K562 (cell line): ENCODE results near the gene STC2. TPM values are rescaled to one million over a fixed set of nuclear protein-coding genes. Genes with fewer than 3 reads are reported as not detected.

Source experiments
- BCL6 ChIP-seq: fragments of 250-450 bp; sonication (Bioruptor Pico); IDR thresholded peaks from 2 replicates; pipeline ENCODE4 v1.4.0; 2020
- E2F6 ChIP-seq, 2 experiments: IDR thresholded peaks; 2 replicates each; pipeline ENCODE4 v1.6.1; 2011; ENCODE audit warnings: borderline replicate concordance in 1 of 2, control low read depth in 1 of 2, low read depth in 1 of 2, low read length in 1 of 2, mild to moderate bottlenecking in 1 of 2, mixed read lengths in 1 of 2, moderate library complexity in 1 of 2; ENCODE audit not compliant: insufficient read depth in 1 of 2, insufficient read length in 1 of 2, poor library complexity in 1 of 2, severe bottlenecking in 1 of 2; ENCODE audit errors: extremely low read depth in 1 of 2
- ETS1 ChIP-seq: conservative IDR thresholded peaks from 2 replicates; pipeline ENCODE4 v1.6.1; 2011; ENCODE audit warnings: low read depth, mild to moderate bottlenecking, low read length; ENCODE audit not compliant: control insufficient read depth
- FOXA1 ChIP-seq: fragments of 450-650 bp; IDR thresholded peaks from 2 replicates; pipeline ENCODE4 v1.6.1; 2016; ENCODE audit warnings: mild to moderate bottlenecking, borderline replicate concordance
- GATAD2B ChIP-seq: fragments of 450-650 bp; IDR thresholded peaks from 2 replicates; pipeline ENCODE4 v1.6.1; 2017; ENCODE audit warnings: mild to moderate bottlenecking, borderline replicate concordance
- HMGN3 ChIP-seq: IDR thresholded peaks from 2 replicates; pipeline ENCODE4 v1.6.1; 2011; ENCODE audit warnings: borderline replicate concordance, low read depth, mild to moderate bottlenecking, mixed read lengths, low read length; ENCODE audit not compliant: insufficient read length; ENCODE audit errors: extremely low read depth
- L3MBTL2 ChIP-seq: fragments of 450-650 bp; IDR thresholded peaks from 2 replicates; pipeline ENCODE4 v1.6.1; 2016; ENCODE audit warnings: mild to moderate bottlenecking, moderate library complexity
- MAX ChIP-seq: sonication (generic); formaldehyde crosslinking; IDR thresholded peaks from 2 replicates; pipeline ENCODE4 v1.9.0; 2022; ENCODE audit warnings: mild to moderate bottlenecking, missing genetic modification reagents
- POLR2B ChIP-seq: fragments of 450-650 bp; IDR thresholded peaks from 2 replicates; pipeline ENCODE4 v1.6.1; 2018; ENCODE audit warnings: low read depth; ENCODE audit not compliant: partially characterized antibody
- SIN3A ChIP-seq, 2 experiments: fragments of 150-350 bp in 1 of 2; IDR thresholded peaks; 2 replicates each; pipeline ENCODE4 v1.6.1; 2011 to 2016; ENCODE audit warnings: borderline replicate concordance in 2 of 2, low read depth in 2 of 2, low read length in 2 of 2, mild to moderate bottlenecking in 2 of 2, moderate library complexity in 2 of 2; ENCODE audit not compliant: control insufficient read depth in 1 of 2
- SNIP1 ChIP-seq: fragments of 450-650 bp; IDR thresholded peaks from 2 replicates; pipeline ENCODE4 v1.7.1; 2017; ENCODE audit warnings: low read depth, mild to moderate bottlenecking
- THRB ChIP-seq: fragments of 450-650 bp; formaldehyde crosslinking; conservative IDR thresholded peaks from 2 replicates; pipeline ENCODE4 v1.4.0; 2022; ENCODE audit warnings: mild to moderate bottlenecking, missing genetic modification characterization
- ZBTB12 ChIP-seq: fragments of 250-450 bp; sonication (Bioruptor Pico); IDR thresholded peaks from 2 replicates; pipeline ENCODE4 v1.4.0; 2020
- ZBTB2 ChIP-seq: fragments of 450-650 bp; IDR thresholded peaks from 2 replicates; pipeline ENCODE4 v1.6.1; 2016; ENCODE audit warnings: antibody characterized with exemption
- ZBTB5 ChIP-seq: fragments of 450-650 bp; IDR thresholded peaks from 2 replicates; pipeline ENCODE4 v1.6.1; 2017; ENCODE audit warnings: antibody characterized with exemption
- ZNF77 ChIP-seq: fragments of 250-450 bp; sonication (Bioruptor Pico); IDR thresholded peaks from 2 replicates; pipeline ENCODE4 v1.5.0; 2020
- polyA plus RNA-seq, 8 experiments: library from polyadenylated mRNA; depleted of rRNA in 4 of 8; stranded (reverse) in 5 of 8; unstranded in 3 of 8; fragments of >200 nt; fragmentation: Nextera tagmentation in 2 of 8; fragmentation: Illumina TruSeq in 1 of 8; extraction: Ambion mirVana in 2 of 8; extraction: Trizol in 1 of 8; gene quantifications; 2 replicates each; pipeline versions ENCODE4 v1.2.1 to v1.2.3, GENCODE V29; 2011 to 2014; ENCODE audit warnings: inconsistent platforms in 1 of 8, missing spikeins in 1 of 8
- total RNA-seq, 7 experiments: library from RNA; depleted of rRNA in 6 of 7; stranded (reverse); fragments of >200 nt in 6 of 7; fragmentation: Illumina TruSeq in 2 of 7; extraction: Trizol in 2 of 7; gene quantifications; 2 replicates each; pipeline versions ENCODE4 v1.2.1 to v1.2.3, GENCODE V29; 2011 to 2021; ENCODE audit warnings: low replicate concordance in 1 of 7

The STC2 gene
- total and polyA plus RNA-seq, 9 of the 15 experiments (the other 6 are each of a cell fraction or from before 2014, with no cell fraction given): 0.62 to 31.7 (median 7.4) TPM

GRCh38 chr5:173327084-173327947, 898 bp downstream of the STC2 start (continued):
- peak; percentile 54 for TF ChIP-seq MAX (CRISPR knock-in tag)
- TF ChIP-seq FOXA1: no peak
- TF ChIP-seq ZBTB2: peak; percentile 48; the same call in 1 of the 2 replicates
- peak in 1 of 2 experiments; percentile 77 for TF ChIP-seq E2F6 (IDR thresholded peaks at IDR 0.05; ENCODE audit: borderline replicate concordance in 1 of 2, extremely low read depth in 1 of 2, insufficient read depth in 1 of 2, insufficient read length in 1 of 2, low read depth in 1 of 2, low read length in 1 of 2, poor library complexity in 1 of 2, severe bottlenecking in 1 of 2)
- TF ChIP-seq SNIP1: no peak
- 0 out of 2 replicates have a peak, but pooled peaks have one; percentile 41 for TF ChIP-seq ETS1
- no peak for TF ChIP-seq THRB (CRISPR knock-in tag)
- TF ChIP-seq SIN3A (IDR thresholded peaks at IDR 0.05; ENCODE audit: borderline replicate concordance in 2 of 2, control insufficient read depth in 1 of 2, low read depth in 2 of 2, low read length in 2 of 2): no peak
- TF ChIP-seq GATAD2B: no peak
- TF ChIP-seq POLR2B: no peak
- peak; percentile 74 for TF ChIP-seq L3MBTL2
- TF ChIP-seq ZNF77 (CRISPR knock-in tag): no peak
- peak; percentile 7 for TF ChIP-seq HMGN3
- no peak for TF ChIP-seq ZBTB5
- TF ChIP-seq BCL6: no peak
- peak; percentile 2; the same call in 1 of the 2 replicates for TF ChIP-seq ZBTB12
